Dermis microvascular lymphatic vessel endothelial cell (primary cell): ENCODE data around the gene LUC7L3. TPM values are rescaled to one million over a fixed set of nuclear protein-coding genes. Genes with fewer than 3 reads are reported as not detected.

Experiments
- DNase-seq, 2 donors: peaks; one replicate each; pipeline versions ENCODE4 v3.0.0 to v3.0.0-alpha.2; 2010; ENCODE audit warnings: low read depth in 2 of 2
- total RNA-seq: library from RNA; depleted of rRNA; stranded (reverse); fragments of >200 nt; gene quantifications from 2 replicates; pipeline ENCODE4 v1.2.1, GENCODE V29; 2014

LUC7L3 gene
- total RNA-seq, 1 donor from 2014 or later: 13.9 TPM

DNA sequence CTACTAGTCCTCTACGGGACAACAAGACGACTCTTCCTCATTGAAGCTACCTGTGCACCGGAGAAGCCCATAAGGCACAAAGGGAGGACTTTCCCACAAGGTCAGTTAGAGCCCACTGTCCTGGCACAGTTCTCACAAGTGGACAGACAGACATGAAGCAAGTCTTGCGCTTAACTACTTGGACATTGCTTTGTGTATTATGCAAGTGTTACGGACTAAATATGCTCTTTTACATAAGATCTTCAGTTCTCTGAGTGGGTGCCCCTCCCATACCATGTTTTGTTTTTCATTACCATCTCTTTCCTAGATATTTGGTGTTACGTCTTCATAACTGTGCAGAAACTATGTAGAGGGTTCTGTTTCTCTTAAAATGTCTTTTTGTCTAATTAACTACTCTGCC is 29.8 kb downstream of the LUC7L3 start:
- no peak for DNase-seq

DNA sequence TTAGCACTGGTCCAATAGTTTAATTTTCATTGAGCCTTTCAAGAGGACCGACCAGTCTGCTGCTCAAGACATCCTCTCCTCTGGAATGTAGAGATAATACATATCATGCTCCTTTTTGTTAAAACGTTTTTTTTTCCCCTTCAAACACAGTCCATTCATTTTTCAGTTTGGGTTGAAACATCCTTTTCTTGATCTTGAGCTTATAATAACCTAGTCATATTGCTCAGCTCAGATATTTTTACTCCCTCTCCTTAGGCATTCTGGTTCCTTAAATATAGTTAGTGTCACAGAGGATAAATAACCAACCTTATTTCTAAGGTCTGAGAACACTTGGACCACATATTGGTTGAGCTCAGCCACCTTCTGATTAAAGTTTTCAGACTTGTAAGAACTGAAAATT is 35.1 kb downstream of the LUC7L3 start:
- no peak for DNase-seq

DNA sequence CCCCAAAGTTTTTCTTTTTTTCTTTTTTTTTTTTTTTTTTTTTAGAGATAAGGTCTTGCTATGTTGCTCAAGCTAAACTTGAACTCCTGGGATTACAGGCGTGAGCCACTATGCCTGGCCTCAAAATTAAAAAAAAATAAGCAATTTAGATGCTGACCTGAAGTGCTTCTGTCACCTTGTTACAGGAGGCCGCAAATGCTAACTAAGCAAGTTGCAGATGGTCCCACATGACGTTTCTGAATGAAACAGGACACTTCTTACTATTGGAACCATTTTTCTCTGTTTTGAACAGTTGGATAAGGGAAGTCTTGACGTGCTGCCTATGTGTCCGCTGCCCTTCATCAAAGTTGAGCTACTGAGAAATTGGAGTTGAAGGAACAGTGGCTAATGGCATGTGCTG is 39.1 kb downstream of the LUC7L3 start:
- no peak for DNase-seq

DNA sequence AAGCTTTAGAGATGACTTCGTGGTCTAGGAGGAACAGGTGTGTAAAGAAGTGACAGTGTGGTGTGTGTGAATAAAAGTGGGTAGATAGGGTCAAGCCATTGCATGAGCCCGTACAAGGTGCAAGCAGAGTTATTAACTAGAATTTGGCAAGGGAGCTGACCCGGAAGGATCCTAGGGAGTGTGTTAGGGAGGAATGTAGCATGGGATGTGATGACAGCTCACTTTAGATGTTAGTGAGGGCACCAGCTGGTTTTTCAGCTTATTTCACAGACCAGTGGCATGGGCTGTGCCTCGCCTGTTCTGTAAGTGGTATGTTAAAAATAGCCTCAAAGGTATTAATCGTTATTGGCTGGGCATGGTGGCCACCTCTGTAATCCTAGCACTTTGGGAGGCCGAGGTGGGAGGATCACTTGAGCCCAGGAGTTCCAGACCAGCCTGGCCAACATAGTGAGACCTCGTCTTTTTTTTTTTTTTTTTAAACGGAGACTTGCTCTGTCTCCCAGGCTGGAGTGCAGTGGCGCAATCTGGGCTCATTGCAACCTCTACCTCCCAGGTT is 39.7 kb downstream of the LUC7L3 start:
- no peak for DNase-seq

DNA sequence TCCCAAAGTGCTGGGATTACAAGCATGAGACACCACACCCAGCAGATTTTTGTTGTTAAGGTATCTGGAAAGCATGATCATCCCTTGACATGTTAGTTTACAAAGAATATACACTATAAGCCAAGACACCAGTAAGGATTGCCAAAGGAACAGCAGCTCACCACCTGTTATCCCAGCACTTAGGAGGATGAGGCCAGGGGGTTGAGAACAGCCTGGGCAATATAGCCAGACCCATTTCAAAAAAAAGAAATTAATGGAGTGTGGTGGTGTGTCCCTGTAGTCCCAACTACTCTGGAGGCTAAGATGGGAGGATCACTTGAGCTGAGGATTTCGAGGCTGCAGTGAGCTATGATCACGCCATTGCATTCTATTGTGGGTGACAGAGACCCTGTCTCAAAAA is 42.8 kb downstream of the LUC7L3 start:
- DNase-seq: no peak

DNA sequence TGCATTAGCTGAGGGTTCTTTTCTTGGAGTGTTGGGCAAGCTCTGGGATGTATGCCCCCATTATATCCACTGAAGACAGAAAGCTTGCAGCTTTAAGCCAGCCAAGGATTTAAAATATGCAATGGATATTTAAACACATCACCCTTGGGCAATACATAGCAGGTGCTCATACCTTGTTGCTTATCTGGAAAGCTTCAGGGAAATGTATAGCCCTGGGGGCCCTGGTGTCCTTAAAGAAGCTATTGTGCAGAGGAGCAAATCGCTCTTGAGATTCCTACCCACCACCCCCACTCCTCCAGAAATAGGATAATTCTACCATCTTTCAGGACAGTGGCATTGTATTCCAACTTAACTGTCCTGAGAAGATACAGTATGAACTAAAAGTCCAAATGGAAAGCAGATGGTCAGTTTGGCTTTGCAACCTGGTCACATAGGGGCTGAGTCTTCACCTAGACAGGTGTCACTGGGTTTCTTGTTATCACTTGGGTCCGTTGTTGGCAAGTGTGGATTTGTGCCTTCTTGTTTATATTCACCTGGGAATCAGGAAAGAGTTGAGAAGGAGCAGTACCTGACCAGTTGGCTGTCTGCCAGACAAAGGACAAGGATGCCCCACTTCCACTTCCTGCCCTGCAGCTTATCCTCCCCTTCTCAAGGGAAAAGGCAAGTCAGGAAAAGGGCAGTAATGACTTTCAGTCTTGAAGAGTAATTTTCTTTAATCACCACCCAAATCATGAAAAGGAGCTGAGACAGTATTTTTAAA is 44.5 kb downstream of the LUC7L3 start:
- DNase-seq: no peak

DNA sequence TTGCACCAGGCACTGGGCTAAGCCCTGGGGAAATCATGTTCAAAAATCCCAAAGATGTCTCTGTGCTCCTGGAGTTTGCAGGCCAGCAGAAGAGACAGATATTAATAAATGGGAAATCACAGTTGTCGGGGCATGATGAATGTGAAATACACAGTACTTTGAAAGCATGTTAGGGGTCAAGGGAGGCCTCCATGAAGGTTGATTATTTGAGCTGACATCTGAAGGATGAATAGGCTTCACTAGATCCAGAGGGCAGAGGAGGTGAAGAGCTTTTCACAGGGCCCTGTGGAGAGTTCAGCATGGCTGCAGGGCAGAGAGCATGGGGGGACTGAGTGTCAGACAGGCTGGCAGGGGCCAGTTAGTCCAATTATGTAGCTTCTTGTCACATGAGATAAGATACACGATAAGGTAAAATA is 45.3 kb downstream of the LUC7L3 start:
- no peak for DNase-seq

DNA sequence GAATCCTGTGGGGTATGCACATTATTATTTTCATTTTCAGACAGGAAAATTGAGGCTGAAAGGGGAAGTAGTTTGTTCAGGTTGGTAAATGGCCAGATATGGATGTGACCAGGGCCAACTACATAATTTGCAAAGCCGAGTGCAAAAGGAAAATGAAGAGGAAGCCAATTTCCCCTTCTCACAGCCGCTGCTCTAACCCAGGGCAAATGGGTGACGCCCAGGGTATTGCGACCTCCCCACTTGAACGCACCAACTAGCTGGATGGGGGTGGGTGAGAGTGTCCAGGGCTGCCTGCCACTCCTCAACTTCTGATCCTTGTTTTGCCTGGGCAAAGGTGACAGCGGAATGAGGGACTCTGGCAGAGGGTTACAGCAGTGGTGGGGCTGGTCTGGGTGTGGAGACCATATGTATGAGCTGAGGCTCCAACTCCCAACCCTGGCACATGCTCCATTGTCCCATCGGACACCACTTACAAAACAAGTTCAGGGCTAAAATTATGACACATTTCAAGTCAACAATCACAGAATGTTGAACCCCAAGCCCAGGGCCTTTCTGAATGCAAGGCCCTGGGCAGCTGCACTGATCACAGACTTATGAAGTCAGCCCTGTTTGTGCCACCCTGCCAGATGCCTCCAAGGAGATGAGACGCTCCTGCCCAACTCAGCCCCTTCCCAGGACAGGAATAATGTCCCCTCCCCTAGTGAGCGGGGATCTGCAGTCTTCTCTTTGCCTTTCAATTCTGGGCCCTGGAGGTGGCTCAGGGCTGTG is 46.2 kb downstream of the LUC7L3 start:
- peak; percentile 17 to 68 for DNase-seq

DNA sequence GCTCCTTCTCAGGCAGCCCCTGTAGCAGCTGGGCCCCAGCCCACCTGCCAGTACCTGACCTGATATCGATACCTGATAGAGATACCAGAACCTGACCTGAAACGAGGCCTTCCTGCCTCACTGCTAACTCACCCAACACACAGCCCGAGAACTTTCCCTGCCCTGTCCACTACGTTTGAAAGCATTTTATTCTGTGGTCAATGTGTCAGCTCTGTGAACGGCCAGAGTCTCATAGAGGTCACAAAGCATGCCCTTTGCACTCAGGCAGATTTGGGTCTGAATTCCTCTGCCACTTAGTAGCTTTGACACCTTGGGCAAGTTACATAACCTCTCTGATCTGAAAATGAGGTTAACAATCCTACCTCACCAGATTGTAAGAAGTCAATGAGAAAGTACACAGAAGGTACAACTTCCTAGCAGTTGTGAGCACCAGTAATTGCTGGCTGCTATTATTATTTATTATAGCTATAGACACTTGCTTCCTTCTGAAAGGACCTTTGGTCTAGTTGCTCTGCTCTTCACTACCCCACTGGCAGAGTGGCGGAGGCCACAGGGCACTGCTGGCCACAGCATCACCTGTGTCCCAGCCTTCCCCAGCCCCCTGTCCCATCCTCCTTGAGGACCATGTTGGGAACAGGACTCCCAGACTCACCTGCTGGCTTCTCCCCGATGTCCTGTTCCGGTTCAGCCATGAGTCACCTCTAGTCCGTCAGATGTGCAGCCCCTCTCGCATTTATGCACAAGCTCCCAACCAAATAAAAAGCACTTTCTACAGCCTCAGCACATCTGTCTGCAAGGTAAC is 47.0 kb downstream of the LUC7L3 start:
- no peak for DNase-seq

DNA sequence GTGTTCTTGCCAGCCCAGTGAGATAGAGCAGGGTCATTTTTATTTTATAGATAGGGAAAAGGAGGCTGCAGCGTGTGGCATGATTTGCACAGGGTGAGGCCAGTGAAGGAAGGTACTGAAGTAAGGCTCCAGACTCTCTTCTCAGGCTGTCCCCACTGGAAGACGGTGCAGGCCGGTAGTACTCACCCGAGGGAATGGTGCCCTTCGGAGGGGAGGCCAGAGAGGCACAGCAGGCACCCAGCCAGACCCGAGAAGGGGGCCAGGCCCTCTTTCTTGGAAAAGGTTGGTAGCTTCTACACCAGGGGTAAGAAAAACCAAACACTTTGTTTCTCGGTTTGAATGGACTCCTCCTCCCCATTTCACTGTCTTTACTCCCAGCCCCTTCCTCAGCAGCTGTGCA is 47.6 kb downstream of the LUC7L3 start:
- no peak for DNase-seq

DNA sequence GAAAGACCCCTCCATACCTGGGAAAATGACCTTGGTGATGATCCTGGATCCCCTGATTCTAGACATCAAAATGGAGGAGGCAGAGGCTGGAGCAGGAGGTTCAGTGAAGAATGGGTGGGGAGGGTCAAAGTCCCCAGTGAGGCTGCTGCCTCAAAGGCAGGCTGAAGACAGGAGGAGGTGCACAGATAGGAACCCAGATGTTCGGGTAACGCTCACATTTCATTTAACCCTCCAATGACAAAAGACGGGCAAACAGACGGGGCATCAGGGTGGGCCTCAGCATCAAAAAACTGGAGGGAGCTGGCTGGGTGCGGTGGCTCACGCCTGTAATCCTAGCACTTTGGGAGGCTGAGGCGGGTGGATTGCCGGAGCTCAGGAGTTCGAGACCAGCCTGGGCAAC is 48.0 kb downstream of the LUC7L3 start, which contains the start of gene ANKRD40CL:
Gene ANKRD40CL (minus strand): TSS at position 73 of the 400 bp plus-strand sequence. CDS start 605 bp downstream, outside the sequence.
- no peak for DNase-seq

DNA sequence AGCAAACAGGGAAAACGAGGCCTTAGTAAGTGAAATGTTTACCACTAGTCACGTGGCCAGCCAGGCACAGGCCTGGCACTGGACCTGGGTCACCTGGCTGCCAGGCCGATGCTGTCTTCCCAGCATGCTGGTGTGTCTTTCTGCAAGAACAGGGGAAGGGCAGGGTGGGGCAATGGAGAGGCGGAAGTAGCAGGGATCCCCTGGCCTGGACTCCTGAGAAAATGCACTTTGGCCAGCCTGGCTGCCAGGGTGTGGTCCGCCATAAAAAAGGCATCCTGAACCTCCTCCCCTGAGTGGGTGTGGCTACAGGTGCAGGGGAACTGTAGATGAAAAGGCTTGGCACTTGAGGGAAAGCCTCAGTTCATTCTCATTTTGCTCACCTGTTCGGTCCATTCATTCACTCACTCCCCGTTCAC is 49.0 kb downstream of the LUC7L3 start:
- DNase-seq: no peak

DNA sequence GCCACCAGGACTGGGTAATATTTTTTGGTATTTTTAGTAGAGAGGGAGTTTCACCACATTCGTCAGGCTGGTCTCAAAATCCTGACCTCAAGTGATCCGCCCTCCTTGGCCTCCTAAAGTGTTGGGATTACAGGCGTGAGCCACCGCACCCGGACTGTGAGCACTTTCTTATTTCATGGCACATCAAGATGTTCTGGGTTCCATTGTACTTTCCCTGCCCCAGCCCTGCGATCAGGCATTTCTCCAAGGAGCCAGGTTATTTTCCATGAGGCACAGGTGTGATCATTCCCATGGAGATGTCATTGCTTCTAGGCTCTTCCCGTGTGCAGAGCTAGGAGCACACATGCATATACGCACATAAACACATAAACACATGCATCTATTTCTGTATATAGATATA is 50.5 kb downstream of the LUC7L3 start:
- DNase-seq: no peak

DNA sequence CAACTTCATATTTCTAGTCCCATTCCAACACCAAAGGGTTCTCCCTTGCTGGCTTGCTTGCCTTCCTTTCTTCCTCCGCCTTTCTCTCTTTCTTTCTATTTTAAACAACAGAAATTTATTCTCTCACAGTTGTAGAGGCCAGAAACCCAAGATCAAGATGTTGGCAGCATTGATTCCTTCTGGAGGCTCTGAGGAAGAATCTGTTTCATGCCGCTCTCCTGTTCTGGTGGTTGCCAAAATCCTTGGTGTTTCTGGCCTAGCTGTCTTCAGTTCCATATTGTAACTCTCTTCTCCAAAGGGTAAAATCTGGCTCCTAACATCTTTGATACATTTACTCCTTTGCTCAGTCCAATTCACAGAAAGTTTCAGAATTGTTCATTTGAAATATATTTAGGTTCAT is 50.9 kb downstream of the LUC7L3 start:
- no peak for DNase-seq

DNA sequence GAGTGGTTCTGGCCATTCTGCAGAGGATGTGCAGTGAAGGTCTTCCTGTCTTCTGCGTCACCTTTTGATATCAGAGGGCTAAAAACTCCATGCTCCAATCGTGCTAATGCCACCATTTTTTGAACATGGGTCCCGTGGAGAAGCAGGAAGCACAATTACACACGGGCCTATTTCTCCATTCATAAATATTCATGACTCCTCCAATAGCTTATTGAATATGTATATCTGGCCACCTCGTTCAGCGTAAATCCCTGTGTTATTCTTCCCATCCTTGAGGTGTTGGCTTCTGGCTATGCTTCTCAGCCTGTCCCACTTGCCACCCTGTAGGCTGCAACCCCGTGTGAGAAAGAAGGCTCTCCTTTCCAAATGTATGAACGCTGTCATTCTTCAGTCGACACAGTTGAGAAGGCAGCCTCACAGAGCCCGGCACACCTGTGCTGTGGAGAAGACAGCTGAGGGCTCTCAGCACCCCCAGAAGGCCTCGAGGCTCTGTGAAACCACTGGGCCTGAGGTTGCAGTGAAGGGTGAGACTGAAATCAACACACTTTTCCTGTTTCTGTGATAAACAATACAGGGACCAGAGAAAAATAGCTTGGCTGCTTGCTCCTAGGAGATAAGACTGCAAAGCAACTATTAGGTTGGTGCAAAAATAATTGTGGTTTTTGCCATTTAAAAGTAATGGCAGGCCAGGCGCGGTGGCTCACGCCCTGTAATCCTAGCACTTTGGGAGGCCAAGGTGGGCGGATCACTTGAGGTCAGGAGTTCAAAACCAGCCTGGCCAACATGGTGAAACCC is 52.8 kb downstream of the LUC7L3 start:
- no peak for DNase-seq

DNA sequence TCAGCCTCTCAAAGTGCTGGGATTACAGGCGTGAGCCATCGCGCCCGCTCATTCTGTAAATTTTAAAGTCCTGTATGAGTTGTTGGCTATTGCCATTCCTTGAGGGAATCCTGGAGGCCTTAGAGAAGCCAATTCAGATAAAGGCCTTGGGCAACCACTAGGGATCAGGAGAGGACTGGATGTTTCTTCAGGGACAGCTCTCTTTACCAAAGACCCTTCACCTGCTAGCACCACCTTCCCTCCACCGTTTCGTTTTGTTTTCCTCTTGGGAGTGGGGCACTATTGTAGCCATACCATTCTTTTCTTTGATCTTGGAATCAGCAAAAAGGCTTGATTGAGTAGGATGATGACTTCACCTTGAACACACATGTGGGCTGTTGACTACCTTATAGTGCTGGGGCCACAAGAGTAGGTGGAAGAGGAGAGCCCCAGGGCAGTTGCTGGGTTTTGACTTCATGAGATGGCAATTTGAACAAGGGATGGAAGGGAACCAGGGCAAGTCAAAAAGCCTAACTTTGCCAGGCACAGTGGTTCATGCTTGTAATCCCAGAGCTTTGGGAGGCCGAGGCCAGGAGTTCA is 54.9 kb downstream of the LUC7L3 start:
- DNase-seq: no peak

DNA sequence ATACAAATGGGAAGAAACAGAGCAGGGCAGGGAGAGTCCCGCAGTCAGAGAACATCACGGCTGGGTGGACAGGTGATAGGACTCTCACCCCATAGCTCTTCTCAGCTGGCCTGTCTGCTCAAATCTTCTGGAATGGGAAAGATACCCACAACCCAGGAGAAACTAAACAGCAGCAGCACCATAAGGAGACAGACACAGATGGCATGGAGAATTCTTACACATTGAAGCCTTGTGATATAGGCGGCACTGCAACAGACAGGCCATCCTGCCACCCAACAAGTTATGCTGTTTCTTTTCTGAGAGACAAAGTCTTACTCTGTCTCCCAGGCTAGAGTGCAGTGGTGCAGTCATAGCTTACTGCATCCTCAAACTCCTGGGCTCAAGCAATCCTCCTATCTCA is 56.5 kb downstream of the LUC7L3 start:
- DNase-seq: no peak

DNA sequence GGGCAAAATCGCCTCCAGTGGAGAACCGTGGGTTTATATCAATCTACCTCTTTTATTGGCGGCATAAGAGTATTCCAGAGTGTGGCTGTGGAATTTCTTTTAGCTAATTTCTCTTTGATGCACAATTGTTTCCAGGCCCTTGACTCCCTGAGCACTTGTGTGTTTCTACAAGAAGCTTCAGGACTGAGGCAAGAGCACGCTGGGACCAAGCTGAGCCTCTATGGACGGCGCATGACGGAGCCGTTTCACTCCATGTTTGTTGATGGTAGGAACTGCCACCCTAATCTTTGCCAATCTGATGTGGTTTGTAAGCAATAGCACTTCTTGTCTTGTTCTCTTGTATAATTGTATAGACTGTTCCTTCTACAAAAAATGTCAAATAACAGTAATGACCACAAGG is 59.1 kb downstream of the LUC7L3 start:
- no peak for DNase-seq

DNA sequence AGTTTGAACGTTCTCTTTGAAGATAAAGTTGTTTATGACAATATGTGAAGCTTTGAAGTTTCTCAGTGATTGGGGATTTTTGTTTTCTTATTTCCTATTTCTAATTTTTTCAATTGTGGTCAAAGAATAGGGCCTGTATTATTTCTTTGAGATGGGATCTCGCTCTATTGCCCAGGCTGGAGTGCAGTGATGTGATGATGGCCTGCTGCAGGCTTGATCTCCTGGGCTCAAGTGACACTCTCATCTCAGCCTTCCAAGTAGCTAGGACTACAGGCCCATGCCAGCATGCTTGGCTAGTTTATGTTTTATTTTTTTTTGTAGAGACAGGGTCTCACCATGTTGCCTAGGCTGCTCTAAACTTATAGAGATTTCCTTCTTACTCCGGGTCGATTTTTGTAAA is 59.6 kb downstream of the LUC7L3 start:
- DNase-seq: no peak

DNA sequence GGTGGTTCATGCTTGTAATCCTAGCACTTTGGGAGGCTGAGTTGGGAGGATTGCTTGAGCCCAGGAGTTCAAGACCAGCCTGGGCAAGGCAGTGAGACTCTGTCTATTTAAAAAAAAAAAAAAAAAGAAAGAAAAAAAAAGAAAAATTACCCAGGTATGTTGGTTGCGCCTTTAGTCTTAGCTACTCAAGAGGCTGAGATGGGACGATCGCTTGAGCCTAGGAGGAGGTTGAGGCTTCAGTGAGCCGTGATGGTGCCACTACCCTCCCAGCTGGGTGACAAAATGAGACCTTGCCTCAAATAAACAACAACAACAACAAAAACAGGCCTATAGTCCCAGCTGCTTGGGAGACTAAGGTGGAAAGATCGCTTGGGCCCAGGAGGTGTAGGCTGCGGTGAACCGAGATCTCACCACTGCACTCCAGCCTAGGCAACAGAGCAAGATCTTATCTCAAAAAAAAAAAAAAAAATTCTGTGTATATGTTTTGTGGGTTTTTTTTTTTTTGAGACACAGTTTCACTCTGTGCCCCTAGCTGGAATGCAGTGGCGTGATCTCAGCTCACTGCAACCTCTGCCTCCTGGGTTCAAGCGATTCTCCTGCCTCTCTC is 60.4 kb downstream of the LUC7L3 start:
- no peak for DNase-seq
